ENCODE results near the gene NECAB2. TPM values are rescaled to one million over a fixed set of nuclear protein-coding genes. Genes with fewer than 3 reads are reported as not detected.

The NECAB2 gene
- total RNA-seq, 1 donor from 2014 or later = 0.32 TPM

- DNase-seq (ENCODE audit: low read depth) (no peak), FAIRE-seq (no peak)
- TF ChIP-seq EZH2 (IDR thresholded peaks at IDR 0.05; ENCODE audit: insufficient read depth, low read length) (no peak), CTCF (IDR thresholded peaks at IDR 0.05; ENCODE audit: insufficient read depth, low read depth, low read length) (no peak)
Observed at GRCh38 chr16:83936581-83937165, 31.4 kb upstream of the NECAB2 start.

GRCh38 chr16:83937267-83937666 is 30.8 kb upstream of the NECAB2 start:
- TF ChIP-seq CTCF (IDR thresholded peaks at IDR 0.05; ENCODE audit: insufficient read depth, low read depth, low read length) = no peak
- DNase-seq (ENCODE audit: low read depth) = no peak
- no peaks in the 10 kb centered on the region for H3K79me2 ChIP-seq (ENCODE audit: insufficient read depth, low read length)
- H3K27me3 ChIP-seq (ENCODE audit: insufficient read depth, low read length) = peaks cover 3% of the 10 kb centered on the region
- H3K27ac Mint-ChIP-seq (ENCODE audit: unreplicated experiment) = no peak overlapping the region
- peaks cover 5% of the 10 kb centered on the region for H3K9me3 Mint-ChIP-seq (ENCODE audit: unreplicated experiment)
- no peak overlapping the region for H3K4me2 ChIP-seq (ENCODE audit: low read length)
- no peak overlapping the region for H3K4me3 ChIP-seq (ENCODE audit: insufficient read depth, low read depth, low read length)
- peaks cover 7% of the 10 kb centered on the region for H3K4me1 ChIP-seq (ENCODE audit: insufficient read depth, low read length)
- H3K4me1 Mint-ChIP-seq (ENCODE audit: low read depth, unreplicated experiment) = peaks cover 17% of the 10 kb centered on the region
- H3K36me3 ChIP-seq (ENCODE audit: insufficient read depth, low read length) = no peaks in the 10 kb centered on the region
- H3K9me3 ChIP-seq (ENCODE audit: insufficient read depth, low read depth, low read length) = no peaks in the 10 kb centered on the region
- H3K36me3 Mint-ChIP-seq (ENCODE audit: low read depth, unreplicated experiment) = peaks cover 11% of the 10 kb centered on the region
- H3K27ac ChIP-seq (ENCODE audit: low read depth, low read length) = no peak overlapping the region
- H3K4me3 Mint-ChIP-seq (ENCODE audit: unreplicated experiment) = no peak overlapping the region
- no peak for FAIRE-seq
- H2AFZ ChIP-seq (ENCODE audit: low read depth, low read length) = no peak overlapping the region
- peaks cover 18% of the 10 kb centered on the region for H3K27me3 Mint-ChIP-seq (ENCODE audit: low read depth, unreplicated experiment)
- H4K20me1 ChIP-seq (ENCODE audit: insufficient read depth, low read length) = no peaks in the 10 kb centered on the region
- no peak overlapping the region for H3K9ac ChIP-seq (ENCODE audit: low read length)

More at GRCh38 chr16:83936581-83937165, 31.4 kb upstream of the NECAB2 start:
- peaks cover 11% of the 10 kb centered on the region for H3K36me3 Mint-ChIP-seq (ENCODE audit: low read depth, unreplicated experiment)
- peaks cover 3% of the 10 kb centered on the region for H3K27me3 ChIP-seq (ENCODE audit: insufficient read depth, low read length)
- peaks cover 18% of the 10 kb centered on the region for H3K27me3 Mint-ChIP-seq (ENCODE audit: low read depth, unreplicated experiment)
- no peak overlapping the region for H3K4me3 ChIP-seq (ENCODE audit: insufficient read depth, low read depth, low read length)
- H3K79me2 ChIP-seq (ENCODE audit: insufficient read depth, low read length) = no peaks in the 10 kb centered on the region
- peaks cover 7% of the 10 kb centered on the region for H3K4me1 ChIP-seq (ENCODE audit: insufficient read depth, low read length)
- H3K4me2 ChIP-seq (ENCODE audit: low read length) = no peak overlapping the region
- no peak overlapping the region for H3K9ac ChIP-seq (ENCODE audit: low read length)
- no peaks in the 10 kb centered on the region for H3K36me3 ChIP-seq (ENCODE audit: insufficient read depth, low read length)
- H2AFZ ChIP-seq (ENCODE audit: low read depth, low read length) = no peak overlapping the region
- no peaks in the 10 kb centered on the region for H3K9me3 ChIP-seq (ENCODE audit: insufficient read depth, low read depth, low read length)
- no peak overlapping the region for H3K27ac ChIP-seq (ENCODE audit: low read depth, low read length)
- no peaks in the 10 kb centered on the region for H4K20me1 ChIP-seq (ENCODE audit: insufficient read depth, low read length)
- H3K27ac Mint-ChIP-seq (ENCODE audit: unreplicated experiment) = no peak overlapping the region
- H3K9me3 Mint-ChIP-seq (ENCODE audit: unreplicated experiment) = peaks cover 5% of the 10 kb centered on the region
- H3K4me1 Mint-ChIP-seq (ENCODE audit: low read depth, unreplicated experiment) = peaks cover 17% of the 10 kb centered on the region
- no peak overlapping the region for H3K4me3 Mint-ChIP-seq (ENCODE audit: unreplicated experiment)
